ENCODE measurements around the gene FXYD7.

FXYD7 gene

DNA sequence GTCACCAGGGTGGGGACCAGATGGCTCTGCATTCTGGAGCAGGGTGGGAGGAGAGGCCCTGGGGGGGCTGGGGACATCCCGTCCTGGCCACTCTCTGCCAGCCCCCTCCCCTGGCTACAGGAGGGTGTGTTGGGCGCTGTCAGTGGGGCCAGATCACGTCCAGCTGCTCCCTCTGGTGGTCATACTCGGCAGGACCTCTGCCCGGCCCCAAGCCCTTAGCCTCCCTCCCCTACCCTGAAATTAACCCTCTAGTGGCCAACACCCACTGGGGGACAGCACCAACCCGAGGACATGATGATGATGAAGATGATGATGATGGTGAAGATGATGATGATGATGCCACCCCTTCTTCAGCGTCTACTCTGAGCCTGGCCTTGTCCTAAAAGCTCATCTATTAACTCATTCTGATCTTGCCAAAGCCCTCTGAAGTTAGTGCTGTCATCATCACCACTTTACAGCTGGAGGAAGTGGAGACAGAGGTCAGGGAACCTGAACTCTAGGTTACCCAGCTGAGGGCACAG, 7.6 kb upstream of the FXYD7 start (continued):
- TF ChIP-seq, protein P1, sequence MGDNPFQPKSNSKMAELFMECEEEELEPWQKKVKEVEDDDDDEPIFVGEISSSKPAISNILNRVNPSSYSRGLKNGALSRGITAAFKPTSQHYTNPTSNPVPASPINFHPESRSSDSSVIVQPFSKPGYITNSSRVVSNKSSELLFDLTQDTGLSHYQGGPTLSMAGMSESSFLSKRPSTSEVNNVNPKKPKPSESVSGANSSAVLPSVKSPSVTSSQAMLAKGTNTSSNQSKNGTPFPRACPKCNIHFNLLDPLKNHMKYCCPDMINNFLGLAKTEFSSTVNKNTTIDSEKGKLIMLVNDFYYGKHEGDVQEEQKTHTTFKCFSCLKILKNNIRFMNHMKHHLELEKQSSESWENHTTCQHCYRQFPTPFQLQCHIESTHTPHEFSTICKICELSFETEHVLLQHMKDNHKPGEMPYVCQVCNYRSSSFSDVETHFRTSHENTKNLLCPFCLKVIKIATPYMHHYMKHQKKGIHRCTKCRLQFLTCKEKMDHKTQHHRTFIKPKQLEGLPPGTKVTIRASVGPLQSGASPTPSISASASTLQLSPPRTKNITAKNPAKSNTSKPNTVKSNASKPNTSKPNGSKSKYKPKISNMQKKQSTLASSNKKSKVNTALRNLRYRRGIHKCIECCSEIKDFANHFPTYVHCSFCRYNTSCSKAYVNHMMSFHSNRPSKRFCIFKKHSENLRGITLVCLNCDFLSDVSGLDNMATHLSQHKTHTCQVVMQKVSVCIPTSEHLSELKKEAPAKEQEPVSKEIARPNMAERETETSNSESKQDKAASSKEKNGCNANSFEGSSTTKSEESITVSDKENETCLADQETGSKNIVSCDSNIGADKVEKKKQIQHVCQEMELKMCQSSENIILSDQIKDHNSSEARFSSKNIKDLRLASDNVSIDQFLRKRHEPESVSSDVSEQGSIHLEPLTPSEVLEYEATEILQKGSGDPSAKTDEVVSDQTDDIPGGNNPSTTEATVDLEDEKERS (tag by site-specific recombination; IDR thresholded peaks at IDR 0.05): peak; percentile 90
- TF ChIP-seq, protein P2, sequence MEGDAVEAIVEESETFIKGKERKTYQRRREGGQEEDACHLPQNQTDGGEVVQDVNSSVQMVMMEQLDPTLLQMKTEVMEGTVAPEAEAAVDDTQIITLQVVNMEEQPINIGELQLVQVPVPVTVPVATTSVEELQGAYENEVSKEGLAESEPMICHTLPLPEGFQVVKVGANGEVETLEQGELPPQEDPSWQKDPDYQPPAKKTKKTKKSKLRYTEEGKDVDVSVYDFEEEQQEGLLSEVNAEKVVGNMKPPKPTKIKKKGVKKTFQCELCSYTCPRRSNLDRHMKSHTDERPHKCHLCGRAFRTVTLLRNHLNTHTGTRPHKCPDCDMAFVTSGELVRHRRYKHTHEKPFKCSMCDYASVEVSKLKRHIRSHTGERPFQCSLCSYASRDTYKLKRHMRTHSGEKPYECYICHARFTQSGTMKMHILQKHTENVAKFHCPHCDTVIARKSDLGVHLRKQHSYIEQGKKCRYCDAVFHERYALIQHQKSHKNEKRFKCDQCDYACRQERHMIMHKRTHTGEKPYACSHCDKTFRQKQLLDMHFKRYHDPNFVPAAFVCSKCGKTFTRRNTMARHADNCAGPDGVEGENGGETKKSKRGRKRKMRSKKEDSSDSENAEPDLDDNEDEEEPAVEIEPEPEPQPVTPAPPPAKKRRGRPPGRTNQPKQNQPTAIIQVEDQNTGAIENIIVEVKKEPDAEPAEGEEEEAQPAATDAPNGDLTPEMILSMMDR (tag by site-specific recombination; IDR thresholded peaks at IDR 0.05): peak; percentile 98
- TF ChIP-seq ZNF707 (tag by site-specific recombination; IDR thresholded peaks at IDR 0.05): no peak
- TF ChIP-seq, protein P3, sequence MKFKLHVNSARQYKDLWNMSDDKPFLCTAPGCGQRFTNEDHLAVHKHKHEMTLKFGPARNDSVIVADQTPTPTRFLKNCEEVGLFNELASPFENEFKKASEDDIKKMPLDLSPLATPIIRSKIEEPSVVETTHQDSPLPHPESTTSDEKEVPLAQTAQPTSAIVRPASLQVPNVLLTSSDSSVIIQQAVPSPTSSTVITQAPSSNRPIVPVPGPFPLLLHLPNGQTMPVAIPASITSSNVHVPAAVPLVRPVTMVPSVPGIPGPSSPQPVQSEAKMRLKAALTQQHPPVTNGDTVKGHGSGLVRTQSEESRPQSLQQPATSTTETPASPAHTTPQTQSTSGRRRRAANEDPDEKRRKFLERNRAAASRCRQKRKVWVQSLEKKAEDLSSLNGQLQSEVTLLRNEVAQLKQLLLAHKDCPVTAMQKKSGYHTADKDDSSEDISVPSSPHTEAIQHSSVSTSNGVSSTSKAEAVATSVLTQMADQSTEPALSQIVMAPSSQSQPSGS (tag by site-specific recombination; IDR thresholded peaks at IDR 0.05; ENCODE audit: low read depth): peak; percentile 26; the same call in 1 of the 2 replicates
- no peak for TF ChIP-seq ZNF416 (tag by site-specific recombination; IDR thresholded peaks at IDR 0.05)
- no peak for TF ChIP-seq ZNF776 (tag by site-specific recombination; IDR thresholded peaks at IDR 0.05; ENCODE audit: borderline replicate concordance)
- TF ChIP-seq ZEB2 (tag by site-specific recombination; IDR thresholded peaks at IDR 0.05): peak; percentile 86
- TF ChIP-seq ZNF654 (tag by site-specific recombination; IDR thresholded peaks at IDR 0.05; ENCODE audit: low read depth): no peak; the same call in 1 of the 2 replicates
- no peak for TF ChIP-seq ZSCAN23 (tag by site-specific recombination; IDR thresholded peaks at IDR 0.05)
- TF ChIP-seq ZFP37 (tag by site-specific recombination; IDR thresholded peaks at IDR 0.05): peak; percentile 80; the same call in 1 of the 2 replicates
- TF ChIP-seq YY2 (tag by site-specific recombination; IDR thresholded peaks at IDR 0.05): no peak
- TF ChIP-seq, protein P4, sequence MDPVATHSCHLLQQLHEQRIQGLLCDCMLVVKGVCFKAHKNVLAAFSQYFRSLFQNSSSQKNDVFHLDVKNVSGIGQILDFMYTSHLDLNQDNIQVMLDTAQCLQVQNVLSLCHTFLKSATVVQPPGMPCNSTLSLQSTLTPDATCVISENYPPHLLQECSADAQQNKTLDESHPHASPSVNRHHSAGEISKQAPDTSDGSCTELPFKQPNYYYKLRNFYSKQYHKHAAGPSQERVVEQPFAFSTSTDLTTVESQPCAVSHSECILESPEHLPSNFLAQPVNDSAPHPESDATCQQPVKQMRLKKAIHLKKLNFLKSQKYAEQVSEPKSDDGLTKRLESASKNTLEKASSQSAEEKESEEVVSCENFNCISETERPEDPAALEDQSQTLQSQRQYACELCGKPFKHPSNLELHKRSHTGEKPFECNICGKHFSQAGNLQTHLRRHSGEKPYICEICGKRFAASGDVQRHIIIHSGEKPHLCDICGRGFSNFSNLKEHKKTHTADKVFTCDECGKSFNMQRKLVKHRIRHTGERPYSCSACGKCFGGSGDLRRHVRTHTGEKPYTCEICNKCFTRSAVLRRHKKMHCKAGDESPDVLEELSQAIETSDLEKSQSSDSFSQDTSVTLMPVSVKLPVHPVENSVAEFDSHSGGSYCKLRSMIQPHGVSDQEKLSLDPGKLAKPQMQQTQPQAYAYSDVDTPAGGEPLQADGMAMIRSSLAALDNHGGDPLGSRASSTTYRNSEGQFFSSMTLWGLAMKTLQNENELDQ (tag by site-specific recombination; IDR thresholded peaks at IDR 0.05; ENCODE audit: low read depth): 0 out of 2 replicates have a peak, but pooled peaks have one; percentile 19
- TF ChIP-seq ZSCAN30 (tag by site-specific recombination; IDR thresholded peaks at IDR 0.05): peak; percentile 86; the same call in 1 of the 2 replicates
- TF ChIP-seq, protein P5, sequence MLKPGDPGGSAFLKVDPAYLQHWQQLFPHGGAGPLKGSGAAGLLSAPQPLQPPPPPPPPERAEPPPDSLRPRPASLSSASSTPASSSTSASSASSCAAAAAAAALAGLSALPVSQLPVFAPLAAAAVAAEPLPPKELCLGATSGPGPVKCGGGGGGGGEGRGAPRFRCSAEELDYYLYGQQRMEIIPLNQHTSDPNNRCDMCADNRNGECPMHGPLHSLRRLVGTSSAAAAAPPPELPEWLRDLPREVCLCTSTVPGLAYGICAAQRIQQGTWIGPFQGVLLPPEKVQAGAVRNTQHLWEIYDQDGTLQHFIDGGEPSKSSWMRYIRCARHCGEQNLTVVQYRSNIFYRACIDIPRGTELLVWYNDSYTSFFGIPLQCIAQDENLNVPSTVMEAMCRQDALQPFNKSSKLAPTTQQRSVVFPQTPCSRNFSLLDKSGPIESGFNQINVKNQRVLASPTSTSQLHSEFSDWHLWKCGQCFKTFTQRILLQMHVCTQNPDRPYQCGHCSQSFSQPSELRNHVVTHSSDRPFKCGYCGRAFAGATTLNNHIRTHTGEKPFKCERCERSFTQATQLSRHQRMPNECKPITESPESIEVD (tag by site-specific recombination; IDR thresholded peaks at IDR 0.05): no peak
- no peak for TF ChIP-seq ZNF596 (tag by site-specific recombination; IDR thresholded peaks at IDR 0.05)
- no peak for TF ChIP-seq ZNF202 (tag by site-specific recombination; IDR thresholded peaks at IDR 0.05; ENCODE audit: borderline replicate concordance)
- TF ChIP-seq ZNF777 (tag by site-specific recombination; IDR thresholded peaks at IDR 0.05; ENCODE audit: borderline replicate concordance): peak; percentile 24; the same call in 1 of the 2 replicates
- TF ChIP-seq, protein P6, sequence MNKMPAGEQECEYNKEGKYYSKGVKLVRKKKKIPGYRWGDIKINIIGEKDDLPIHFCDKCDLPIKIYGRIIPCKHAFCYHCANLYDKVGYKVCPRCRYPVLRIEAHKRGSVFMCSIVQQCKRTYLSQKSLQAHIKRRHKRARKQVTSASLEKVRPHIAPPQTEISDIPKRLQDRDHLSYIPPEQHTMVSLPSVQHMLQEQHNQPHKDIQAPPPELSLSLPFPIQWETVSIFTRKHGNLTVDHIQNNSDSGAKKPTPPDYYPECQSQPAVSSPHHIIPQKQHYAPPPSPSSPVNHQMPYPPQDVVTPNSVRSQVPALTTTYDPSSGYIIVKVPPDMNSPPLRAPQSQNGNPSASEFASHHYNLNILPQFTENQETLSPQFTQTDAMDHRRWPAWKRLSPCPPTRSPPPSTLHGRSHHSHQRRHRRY (tag by site-specific recombination; IDR thresholded peaks at IDR 0.05): no peak
- TF ChIP-seq, protein P7, sequence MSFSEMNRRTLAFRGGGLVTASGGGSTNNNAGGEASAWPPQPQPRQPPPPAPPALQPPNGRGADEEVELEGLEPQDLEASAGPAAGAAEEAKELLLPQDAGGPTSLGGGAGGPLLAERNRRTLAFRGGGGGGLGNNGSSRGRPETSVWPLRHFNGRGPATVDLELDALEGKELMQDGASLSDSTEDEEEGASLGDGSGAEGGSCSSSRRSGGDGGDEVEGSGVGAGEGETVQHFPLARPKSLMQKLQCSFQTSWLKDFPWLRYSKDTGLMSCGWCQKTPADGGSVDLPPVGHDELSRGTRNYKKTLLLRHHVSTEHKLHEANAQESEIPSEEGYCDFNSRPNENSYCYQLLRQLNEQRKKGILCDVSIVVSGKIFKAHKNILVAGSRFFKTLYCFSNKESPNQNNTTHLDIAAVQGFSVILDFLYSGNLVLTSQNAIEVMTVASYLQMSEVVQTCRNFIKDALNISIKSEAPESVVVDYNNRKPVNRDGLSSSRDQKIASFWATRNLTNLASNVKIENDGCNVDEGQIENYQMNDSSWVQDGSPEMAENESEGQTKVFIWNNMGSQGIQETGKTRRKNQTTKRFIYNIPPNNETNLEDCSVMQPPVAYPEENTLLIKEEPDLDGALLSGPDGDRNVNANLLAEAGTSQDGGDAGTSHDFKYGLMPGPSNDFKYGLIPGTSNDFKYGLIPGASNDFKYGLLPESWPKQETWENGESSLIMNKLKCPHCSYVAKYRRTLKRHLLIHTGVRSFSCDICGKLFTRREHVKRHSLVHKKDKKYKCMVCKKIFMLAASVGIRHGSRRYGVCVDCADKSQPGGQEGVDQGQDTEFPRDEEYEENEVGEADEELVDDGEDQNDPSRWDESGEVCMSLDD (tag by site-specific recombination; IDR thresholded peaks at IDR 0.05): peak; percentile 88
- TF ChIP-seq ZNF366 (tag by site-specific recombination; conservative IDR thresholded peaks at IDR 0.05): 0 out of 2 replicates have a peak, but pooled peaks have one; percentile 27
- no peak for TF ChIP-seq ZNF510 (tag by site-specific recombination; IDR thresholded peaks at IDR 0.05; ENCODE audit: insufficient replicate concordance)
- TF ChIP-seq WT1 (tag by site-specific recombination; IDR thresholded peaks at IDR 0.05): peak; percentile 70
- TF ChIP-seq, protein P8, sequence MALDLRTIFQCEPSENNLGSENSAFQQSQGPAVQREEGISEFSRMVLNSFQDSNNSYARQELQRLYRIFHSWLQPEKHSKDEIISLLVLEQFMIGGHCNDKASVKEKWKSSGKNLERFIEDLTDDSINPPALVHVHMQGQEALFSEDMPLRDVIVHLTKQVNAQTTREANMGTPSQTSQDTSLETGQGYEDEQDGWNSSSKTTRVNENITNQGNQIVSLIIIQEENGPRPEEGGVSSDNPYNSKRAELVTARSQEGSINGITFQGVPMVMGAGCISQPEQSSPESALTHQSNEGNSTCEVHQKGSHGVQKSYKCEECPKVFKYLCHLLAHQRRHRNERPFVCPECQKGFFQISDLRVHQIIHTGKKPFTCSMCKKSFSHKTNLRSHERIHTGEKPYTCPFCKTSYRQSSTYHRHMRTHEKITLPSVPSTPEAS (tag by site-specific recombination; IDR thresholded peaks at IDR 0.05): peak; percentile 44
